SIG-M5 treated with dmso at 0.1 percent for 504 hours (cell line): ENCODE data around the gene METRNL.
"Not testable (repeated sequence)": the region's sequence is repeated elsewhere in the genome, so short reads cannot be mapped to it uniquely, and the experiment has no call there.

Source experiments
- DNase-seq: peaks from one replicate; lab custom pipeline; 2025; ENCODE audit not compliant: unreplicated experiment; lab: John Stamatoyannopoulos, UW

Gene METRNL

DNA sequence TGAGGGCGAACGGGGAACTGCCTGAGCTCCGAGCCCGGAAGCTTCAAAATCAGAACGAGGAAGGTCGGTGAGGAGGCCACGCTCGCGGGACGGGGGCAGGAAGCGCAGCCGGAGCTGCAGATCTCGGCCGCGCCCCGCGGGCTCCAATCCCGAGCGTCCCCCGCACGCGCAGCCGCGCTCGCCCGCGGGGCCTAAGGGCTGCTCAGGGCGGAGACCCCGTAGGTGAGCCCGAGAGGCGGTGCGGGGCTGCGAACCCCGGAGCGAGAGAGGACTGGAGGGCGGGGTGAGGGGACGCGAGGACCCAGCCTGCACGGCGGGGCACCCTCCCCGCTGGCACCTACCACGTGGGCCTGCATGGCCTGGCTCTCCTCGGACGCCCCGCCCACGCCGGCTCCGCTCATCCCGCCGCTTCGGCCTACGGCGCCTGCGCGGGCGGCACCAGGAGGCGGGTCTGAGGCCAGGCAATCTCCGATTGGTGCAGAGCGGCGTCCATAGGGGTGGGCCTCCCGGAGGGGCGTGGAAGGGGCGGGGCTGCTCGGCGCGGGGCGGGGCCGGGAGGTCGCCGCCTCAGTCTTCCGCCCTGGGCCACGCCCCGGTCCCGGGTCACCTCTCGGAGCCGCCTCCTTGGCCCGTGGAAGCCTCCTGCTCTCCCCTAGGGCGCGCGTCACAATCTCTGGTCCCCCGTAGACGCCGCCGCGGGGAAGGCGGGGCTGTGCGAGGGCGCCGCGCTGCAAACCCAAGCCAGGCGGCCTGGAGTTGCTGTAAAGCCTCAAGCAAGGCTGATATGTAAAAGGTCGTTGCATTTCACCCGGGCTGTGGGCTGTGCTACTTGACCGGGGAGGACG is 27.8 kb upstream of the METRNL start:
- DNase-seq: peak; percentile 100

DNA sequence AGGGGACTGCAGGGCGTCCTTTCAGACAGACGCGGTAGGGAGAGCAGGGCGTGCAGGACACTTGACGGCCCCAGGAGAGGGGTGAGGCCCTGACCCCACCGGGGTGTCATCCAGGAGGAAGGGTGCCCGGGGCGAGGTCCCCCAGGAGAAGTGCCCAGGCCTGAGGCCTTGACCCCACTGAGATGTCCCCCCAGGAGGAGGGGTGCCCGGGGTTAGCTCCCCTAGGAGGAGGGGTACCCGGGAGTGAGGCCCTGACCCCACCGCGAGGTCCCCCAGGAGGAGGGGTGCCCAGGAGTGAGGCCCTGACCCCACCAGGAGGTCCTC is 27.2 kb upstream of the METRNL start:
- no peak for DNase-seq

DNA sequence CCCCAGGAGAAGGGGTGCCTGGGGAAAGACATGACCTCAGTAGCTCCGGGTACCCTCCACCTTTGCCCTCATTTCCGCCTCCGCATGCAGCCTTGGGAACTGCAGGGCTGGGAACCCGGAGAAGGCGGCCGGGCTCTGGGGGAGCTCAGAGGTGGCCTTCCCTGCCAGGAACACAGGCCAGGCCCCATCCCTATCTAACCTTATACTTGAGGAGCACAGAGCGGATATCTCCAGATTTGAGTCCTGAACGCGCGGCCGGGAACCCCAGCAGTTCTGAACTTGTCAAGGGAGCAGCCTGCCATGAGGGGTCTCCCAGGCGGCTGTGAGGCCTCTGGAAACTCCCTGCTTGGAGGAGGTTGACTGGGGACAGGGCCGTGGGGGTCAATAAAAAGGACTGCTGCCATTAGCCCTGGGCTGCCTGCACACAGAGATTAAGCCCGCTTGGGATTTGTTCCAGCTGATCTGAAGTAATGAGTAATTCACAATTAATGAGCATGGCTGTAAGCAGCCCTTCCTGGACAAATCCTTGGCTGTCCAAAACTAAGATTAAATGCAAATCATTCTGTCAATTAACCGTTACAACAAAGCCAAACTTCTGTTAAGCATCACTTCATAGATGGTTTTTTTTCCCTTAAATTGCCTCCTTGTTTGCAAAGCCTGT is 26.3 kb upstream of the METRNL start:
- DNase-seq: no peak

DNA sequence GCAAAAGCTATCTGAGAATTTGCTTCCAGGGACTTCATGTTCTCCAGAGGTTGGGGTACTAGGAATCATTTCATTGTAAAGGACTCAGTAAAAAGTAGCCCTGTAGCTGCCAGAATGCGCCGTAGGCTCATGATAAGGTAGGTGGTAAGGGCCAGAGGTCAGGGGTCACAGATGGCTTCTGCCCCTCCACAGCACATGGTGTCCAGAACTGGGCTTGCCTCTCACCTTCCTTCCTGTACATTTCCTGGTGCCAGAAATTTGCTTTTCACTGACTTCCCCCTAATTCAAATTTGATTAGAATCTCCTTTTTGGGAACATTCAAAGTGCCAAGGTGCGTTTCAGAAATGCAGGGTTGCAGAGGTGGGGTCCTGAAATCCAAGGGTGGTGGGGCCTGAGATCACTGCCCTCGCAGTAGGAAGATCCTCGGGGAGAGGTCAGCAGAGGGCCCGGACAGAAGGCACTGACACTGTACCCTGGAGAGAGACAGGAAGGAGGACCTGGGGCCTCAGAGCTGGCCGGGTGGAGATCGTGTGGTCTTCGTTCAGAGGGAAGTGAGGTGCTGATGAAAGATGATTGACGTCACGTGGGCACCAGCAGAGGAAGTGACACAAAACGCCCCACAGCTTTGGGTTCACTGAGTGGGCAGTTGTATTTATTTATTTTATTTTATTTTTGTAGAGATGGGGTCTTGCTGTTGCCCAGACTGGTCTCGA is 25.5 kb upstream of the METRNL start:
- DNase-seq: peak; percentile 85

DNA sequence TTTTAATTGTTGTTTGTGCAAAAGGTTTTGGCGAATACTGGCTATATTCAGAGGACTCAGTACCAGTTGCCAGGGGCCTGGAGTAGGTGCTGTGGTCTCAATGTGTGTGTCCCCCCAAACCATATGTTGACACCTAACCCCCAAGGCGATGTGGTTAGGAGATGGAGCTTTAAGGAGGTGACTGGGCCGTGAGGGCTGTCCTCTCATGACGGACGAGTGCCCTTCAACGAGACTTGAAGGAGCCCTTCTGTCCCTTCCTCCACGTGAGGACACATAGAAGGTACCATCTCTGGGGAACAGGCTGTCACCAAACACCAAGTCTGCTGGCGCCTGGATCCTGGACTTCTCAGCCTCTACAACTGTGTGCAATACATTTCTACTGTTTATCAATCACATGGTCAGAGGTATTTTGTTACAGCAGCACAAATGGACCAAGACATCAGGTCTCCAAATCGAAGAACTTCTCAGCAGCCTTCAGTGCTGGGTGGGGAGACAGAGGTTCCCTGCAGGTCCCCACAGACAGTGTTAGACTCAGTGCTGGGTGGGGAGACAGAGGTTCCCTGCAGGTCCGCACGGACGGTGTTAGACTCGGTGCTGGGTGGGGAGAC is 24.8 kb upstream of the METRNL start:
- no peak for DNase-seq

DNA sequence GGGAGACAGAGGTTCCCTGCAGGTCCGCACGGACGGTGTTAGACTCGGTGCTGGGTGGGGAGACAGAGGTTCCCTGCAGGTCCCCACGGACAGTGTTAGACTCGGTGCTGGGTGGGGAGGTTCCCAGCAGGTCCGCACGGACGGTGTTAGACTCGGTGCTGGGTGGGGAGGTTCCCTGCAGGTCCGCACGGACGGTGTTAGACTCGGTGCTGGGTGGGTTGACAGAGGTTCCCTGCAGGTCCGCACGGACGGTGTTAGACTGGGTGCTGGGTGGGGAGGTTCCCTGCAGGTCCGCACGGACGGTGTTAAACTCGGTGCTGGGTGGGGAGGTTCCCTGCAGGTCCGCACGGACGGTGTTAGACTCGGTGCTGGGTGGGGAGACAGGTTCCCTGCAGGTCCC is 24.2 kb upstream of the METRNL start:
- not testable (repeated sequence) for DNase-seq

DNA sequence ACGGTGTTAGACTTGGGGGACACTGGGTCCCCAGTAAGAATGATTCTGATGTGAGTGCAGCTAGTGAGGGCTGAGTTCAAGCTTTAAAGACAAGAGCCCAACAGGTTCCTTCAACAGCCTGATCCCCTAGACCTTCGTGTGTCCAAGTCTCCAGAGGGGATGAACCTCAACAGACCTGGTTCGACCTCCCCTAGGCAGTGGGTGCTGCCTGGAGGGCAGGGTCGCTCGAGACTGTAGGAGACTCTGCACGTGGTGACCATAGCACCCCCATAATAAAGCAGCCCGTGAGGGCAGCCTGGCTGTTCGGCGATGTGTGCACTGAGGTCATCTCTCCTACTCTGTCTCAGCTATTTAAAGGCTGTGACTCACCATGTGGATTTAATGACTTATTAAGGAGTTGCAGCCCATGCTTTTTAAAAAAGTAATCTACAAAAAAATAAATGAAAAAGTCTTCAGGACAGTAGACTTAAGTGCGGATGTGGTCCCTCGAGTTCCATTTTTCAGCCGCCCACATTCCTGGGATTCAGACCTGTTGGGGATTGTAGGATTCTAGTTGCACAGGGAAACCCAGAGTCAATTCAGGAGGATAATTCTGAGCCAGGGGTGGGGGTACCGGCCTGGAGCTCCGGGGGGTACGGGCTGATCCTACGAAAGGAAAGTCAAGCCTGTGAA is 23.4 kb upstream of the METRNL start:
- peak; percentile 50 for DNase-seq

DNA sequence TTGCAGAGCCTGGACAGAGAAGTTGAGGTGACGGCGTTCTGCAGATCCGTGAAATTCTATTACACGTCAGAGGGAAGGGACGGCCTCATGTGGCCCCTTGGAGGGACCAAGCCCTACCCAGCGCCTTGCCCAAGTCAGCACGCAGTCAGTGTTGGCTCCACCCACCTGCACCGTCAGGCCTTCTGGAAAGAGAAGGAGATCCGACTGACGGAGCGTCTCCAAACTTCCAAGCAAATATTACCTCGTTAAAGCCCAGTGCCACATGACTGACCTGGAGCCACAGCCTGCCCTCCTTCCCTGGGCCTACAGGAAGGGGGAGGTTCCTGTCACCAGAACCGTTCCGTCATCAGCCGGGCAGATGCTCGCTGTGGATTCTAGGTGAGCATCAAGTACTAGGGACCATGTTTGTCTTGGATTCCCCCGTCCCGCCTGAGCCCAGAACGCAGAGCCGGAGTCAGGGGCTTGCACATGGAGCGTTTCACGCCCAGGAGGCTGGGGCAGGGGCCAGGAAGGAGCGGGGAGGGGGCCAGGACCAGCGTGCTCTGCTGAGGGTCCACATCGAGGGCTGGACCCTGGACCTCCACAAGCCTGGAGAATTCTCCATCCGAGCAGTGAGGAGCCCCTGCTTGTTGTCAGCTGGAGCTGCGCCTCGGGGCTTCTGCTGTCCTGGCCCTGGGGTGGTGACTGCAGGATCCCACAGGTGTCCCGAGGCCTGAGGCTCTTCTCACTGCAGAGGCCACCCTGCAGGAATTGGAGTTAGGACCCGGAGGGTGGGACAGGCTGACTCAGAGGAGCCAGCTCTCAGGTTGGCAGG is 22.6 kb upstream of the METRNL start:
- no peak for DNase-seq

DNA sequence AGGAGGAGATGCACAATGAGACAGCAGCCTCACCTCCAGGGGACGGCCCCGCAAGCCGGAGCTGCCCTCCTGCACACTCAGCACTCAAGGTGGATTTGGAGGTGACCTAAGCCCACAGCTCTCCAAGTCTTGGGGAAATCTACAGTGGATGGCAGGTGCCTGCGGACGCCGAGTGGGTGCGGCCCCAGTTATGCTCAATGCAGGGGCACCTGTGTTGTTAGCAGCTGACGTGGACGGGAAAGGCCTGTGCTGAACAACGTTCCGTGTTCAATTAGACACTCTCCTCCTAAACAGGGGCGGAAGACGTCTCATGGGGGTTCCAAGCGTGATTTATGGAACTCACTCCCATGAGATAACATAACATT is 22.0 kb upstream of the METRNL start:
- no peak for DNase-seq

DNA sequence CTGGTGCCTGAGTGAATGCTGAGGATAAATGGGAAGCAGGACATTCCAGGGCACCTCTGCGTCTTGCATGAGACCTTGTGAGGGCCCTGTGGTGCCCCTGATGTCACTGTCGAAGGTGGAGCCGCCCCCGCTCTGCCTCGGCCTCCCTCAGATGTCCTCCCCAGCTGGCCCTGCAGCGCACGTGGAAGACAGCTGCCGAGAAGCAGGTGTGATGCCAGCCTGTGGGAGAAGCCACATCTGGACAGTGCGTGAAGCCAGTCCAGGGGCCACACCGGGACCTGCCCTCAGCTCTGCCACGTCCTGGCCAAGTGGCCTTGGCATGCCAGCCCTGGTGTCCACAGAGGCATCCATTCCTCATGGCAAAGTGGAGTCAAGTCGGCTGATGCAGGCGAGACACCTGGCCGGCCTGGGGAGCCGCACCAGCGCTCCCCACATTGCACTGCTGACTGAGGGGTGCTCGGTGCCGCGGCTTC is 21.6 kb upstream of the METRNL start:
- DNase-seq: no peak

DNA sequence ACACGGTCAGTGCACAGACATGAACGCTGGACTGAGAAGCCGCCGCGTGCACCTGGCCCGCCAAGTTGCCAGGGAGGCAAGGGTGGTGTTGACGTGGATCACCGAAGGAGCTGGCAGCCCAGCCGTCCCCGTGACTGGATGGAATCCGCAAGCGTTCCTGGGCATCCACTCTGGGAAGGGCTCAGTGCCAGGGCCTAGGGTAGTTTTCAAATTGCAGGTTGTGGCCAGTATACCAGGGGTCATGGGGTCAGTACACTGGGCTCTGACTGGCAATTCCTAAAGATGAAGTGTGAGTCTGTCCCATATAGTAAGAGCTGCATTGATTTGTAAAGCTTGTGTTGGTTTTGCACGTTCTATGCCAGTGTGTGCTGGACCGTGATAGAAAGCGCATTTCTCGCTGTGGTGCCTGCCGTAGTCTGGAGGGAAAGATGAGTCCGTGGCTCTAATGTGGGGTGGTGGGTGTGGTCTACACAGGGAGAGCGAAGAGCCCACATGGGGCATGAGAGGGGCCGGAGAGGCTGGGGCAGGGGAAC is 21.1 kb upstream of the METRNL start:
- no peak for DNase-seq

DNA sequence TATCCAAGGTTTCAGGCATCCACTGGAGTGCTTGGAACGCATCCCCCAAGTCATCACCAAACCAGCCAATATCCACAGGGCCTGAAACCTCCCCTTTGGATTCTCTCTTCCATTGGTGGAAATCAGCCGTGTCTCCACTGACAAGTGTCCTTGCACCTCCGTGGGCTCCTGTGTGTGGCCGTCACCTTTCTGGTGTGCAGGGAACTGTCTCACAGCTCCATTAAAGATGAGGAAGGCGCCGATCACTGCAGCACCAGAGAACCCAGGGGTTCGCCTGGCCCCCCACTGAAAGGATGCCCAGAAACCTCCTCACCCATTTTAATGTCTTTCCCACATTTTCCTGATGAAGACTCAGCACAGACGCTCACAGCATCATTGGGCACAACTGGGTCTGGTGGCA is 17.8 kb upstream of the METRNL start:
- no peak for DNase-seq

DNA sequence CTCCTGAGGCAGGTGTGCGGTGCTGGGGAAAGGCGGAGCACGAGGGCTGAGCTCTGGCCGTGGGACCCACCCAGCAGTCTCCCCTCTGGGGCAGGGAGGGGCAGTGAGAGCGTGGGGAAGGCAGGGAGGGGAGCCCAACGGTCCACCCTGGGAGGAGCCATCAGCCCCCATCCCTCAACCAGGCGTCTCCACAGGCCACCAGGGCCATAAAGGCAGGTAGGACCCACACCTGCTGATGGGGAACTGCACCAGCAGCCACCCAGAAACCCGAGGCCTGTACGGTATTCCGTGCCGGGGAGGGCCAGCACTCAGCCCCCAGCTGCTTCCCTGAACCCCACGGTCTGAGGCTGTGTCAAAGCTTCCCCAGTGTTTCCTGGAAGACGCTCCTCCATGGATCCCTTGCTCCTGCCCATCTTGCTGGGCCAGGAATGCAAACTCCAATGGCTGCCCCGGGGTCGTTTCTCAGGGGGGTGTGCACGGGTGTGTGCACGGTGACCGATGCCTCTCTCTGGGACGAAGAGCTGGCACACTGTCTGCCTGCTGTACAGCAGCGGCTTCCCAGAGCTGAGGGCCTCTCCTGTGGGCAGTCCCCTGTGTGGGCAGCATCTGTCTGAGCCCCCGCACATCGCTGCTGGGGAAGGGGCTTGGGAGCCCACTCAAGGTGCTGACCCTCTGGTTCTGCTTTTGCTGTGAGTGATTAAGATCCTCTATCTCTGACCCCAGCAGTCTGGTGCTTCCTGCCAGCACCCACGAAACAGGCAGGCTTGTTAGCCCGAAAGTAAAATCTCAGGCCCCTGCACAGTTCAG is 17.2 kb upstream of the METRNL start:
- no peak for DNase-seq

DNA sequence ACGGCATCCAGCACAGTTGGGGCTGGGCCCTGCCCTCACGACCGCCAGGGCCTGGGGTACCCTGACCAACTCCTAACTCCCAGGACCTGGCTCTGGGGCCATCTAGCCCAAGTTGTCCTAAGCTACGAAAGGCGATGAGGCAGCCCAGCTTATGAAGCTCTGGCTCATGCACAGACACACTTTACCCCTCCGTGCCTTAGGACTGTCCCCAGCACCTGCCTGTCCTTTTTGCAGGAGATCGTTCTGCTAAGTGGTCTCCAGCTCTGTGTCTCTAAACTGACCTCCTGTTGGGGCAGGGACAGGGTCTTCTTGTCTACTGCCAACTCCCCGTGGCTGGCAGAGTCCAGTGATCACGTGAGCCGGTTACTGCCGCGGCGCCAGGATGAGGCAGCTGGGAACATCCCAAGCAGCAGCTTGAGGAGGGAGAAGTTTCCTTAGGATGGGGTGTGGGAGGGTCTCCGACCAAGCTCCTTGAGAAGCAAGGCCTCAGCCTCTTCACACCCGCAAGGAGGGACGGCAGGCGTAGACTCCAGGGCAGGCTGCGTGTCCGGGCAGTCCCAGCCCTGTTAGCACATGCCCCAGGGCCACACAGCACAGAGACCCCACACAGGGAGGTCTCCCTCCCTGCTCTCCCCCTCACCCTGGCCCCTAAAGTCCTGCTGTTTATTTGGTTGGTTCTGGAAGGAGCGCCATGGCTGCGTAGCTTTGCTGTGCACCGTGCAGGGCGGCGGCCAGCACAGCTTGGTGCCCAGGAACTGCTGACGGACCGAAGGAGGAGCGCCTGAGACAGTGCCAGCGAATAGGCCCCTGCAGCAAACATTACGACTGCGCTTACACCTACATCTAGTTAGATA is 16.4 kb upstream of the METRNL start:
- no peak for DNase-seq

DNA sequence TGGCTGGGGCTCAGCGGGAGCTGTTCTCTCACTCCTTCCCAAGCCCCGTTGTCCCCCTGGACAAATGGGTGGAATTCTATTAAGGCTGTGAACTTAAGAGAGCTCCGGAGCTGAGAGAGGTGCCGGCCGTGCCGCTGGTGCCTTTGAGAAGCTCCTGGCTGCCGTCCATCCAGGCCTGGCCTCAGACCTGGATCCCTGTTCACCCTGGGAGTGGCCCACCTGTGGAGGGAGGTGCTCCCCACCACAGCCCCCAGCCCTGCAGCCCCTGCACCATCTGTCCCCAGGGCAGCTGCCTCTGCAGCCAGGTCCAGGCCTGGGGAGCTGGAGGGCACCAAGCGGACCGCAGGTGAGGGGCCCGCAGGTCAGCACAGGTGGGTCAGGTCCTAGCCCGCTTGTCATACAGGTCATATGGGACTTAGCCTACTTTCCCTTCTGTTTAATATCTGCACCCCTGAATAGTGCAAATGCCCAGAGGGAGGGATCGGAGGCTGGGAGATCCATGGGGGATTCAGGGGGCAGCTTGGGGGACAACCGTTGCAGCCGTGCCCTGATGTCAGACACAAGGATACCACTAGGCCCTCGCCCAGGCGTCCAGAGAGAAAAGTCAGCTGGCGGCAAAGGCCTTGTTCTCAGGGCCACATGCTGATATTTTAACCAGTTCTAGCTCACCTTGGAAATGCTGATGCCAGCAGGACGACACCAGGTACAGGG is 15.2 kb upstream of the METRNL start:
- DNase-seq: no peak

DNA sequence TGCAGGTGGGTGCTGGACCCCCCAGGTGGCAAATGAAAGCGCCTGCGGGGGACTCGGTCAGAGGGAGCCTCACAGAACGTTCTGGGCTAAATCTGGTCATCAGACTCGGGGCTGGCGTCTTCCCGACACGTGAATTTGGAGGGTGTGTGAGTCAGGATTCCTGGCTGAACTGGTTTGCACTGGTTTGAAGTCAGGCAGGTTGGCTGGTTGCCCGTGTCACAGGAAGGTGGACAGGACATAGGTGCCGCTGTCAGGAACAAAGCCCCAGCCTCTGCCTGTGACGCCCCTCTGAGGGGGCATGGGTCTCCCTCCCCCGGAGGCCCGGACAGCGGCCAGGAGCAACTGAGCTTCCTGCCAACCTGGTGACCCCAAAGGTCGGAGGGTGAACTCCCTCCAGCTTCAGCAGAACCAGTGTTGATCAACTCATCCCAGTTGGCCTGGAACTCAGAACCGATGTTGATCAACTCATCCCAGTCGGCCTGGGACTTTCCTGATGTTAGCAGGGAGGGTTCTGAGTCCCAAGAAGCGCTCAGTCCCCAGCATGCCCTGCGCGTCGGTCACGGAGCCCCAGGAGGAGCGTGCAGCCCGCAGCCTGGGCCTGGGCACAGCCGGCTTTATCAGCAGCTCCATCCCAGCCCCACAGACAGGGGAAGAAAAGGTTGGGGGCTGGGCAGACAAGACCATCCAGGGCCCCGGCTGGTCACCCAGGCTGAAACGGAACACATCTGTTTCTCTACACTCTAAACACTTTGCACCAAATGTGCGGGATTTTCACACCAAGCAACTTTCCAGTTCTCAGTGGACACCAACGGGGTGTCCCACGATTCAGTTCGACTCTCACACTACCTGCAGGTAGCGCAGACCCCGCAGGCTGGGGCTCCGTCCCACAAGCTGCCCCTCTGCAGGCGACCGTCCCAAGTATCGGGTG is 14.4 kb upstream of the METRNL start:
- peak; percentile 34 for DNase-seq
